Measurements from ENCODE around the gene ANXA2R.

ANXA2R gene

DNA sequence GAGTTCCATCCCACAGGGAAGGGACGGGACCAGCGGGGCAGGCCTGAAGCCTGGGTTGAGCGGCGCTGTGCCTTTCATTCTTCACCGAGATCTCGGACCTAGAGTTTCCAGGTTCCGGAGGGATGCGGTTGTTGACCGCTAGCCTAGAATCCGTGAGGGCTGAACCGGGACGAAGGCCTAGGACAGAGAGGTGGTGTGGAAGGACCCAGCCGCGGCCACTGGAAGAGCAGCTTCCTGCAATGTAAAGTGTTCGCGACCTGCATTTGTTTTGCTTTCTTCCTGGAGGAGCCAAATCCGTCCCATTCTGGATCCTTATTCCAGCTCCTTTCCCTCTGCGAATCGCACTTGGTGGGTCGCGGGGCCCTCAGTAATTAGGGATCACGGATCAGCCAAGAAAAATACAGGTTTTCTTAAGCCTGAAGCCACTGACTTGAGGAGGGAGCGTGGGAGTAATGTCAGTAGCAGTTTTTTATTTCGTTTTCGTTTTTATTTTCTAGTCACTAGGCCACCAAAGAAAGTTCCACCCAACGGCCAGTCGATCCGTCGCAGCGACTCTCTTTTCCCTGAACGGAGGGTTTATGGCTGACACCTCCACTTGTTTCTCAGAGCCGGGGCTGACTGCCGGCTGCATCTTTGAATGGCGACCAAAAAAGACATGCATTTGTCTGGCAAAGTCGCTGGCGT is 48.6 kb downstream of the ANXA2R start:
- Histone ChIP-seq H3K4me3 (ENCODE audit: low read depth, low read length) (peak overlapping the region; percentile 35), H3K27ac (ENCODE audit: extremely low read depth, low read depth, low read length) (no peak overlapping the region; the same call in 1 of the 2 replicates), H3K4me1 (ENCODE audit: control insufficient read depth, insufficient read depth, low read length) (no peaks in the 10 kb centered on the region), H3K36me3 (ENCODE audit: control insufficient read depth in 2 of 2, insufficient read depth in 1 of 2, low read length in 2 of 2) (no peaks in the 10 kb centered on the region), H3K9me3 (ENCODE audit: control insufficient read depth, insufficient read depth, low read depth, low read length) (no peaks in the 10 kb centered on the region)
- ChIA-PET CTCF (interaction anchor here (0.6 to 1.5 kb wide), 4 partner anchors 27 to 99 kb away, joined by 3 to 4 read pairs (median 3); no protein-coding TSS in a partner anchor), POLR2A (interaction anchor here (1.2 to 3.6 kb wide), 4 partner anchors 28 to 130 kb away, joined by 4 to 28 read pairs (median 6); no protein-coding TSS in a partner anchor)
- TF ChIP-seq KLF9 (tag by site-specific recombination; IDR thresholded peaks at IDR 0.05; ENCODE audit: low read depth), result no peak
- no peak for TF ChIP-seq ZNF24 (tag by site-specific recombination; IDR thresholded peaks at IDR 0.05)
- TF ChIP-seq ZNF391 (tag by site-specific recombination; IDR thresholded peaks at IDR 0.05; ENCODE audit: borderline replicate concordance, low read depth), result no peak
- no peak for TF ChIP-seq ZNF366 (tag by site-specific recombination; conservative IDR thresholded peaks at IDR 0.05)
- no peak for TF ChIP-seq YY2 (tag by site-specific recombination; IDR thresholded peaks at IDR 0.05)
- TF ChIP-seq ZSCAN23 (tag by site-specific recombination; IDR thresholded peaks at IDR 0.05), result no peak
- TF ChIP-seq HOXD13 (CRISPR knock-in tag; IDR thresholded peaks at IDR 0.05; ENCODE audit: borderline replicate concordance), result no peak
- TF ChIP-seq, protein P1, sequence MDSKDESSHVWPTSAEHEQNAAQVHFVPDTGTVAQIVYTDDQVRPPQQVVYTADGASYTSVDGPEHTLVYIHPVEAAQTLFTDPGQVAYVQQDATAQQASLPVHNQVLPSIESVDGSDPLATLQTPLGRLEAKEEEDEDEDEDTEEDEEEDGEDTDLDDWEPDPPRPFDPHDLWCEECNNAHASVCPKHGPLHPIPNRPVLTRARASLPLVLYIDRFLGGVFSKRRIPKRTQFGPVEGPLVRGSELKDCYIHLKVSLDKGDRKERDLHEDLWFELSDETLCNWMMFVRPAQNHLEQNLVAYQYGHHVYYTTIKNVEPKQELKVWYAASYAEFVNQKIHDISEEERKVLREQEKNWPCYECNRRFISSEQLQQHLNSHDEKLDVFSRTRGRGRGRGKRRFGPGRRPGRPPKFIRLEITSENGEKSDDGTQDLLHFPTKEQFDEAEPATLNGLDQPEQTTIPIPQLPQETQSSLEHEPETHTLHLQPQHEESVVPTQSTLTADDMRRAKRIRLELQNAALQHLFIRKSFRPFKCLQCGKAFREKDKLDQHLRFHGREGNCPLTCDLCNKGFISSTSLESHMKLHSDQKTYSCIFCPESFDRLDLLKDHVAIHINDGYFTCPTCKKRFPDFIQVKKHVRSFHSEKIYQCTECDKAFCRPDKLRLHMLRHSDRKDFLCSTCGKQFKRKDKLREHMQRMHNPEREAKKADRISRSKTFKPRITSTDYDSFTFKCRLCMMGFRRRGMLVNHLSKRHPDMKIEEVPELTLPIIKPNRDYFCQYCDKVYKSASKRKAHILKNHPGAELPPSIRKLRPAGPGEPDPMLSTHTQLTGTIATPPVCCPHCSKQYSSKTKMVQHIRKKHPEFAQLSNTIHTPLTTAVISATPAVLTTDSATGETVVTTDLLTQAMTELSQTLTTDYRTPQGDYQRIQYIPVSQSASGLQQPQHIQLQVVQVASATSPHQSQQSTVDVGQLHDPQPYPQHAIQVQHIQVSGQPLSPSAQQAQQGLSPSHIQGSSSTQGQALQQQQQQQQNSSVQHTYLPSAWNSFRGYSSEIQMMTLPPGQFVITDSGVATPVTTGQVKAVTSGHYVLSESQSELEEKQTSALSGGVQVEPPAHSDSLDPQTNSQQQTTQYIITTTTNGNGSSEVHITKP (tag by site-specific recombination; IDR thresholded peaks at IDR 0.05), result no peak
- TF ChIP-seq ZNF214 (tag by site-specific recombination; IDR thresholded peaks at IDR 0.05; ENCODE audit: borderline replicate concordance), result no peak
- TF ChIP-seq ZNF302 (tag by site-specific recombination; IDR thresholded peaks at IDR 0.05; ENCODE audit: low read depth), result no peak
- TF ChIP-seq OSR2 (tag by site-specific recombination; IDR thresholded peaks at IDR 0.05), result no peak
- TF ChIP-seq ZNF223 (tag by site-specific recombination; IDR thresholded peaks at IDR 0.05), result no peak
- no peak for TF ChIP-seq SALL2 (tag by site-specific recombination; IDR thresholded peaks at IDR 0.05; ENCODE audit: borderline replicate concordance)
- no peak for TF ChIP-seq ZNF19 (tag by site-specific recombination; IDR thresholded peaks at IDR 0.05; ENCODE audit: low read depth)
- TF ChIP-seq KLF10 (tag by site-specific recombination; IDR thresholded peaks at IDR 0.05), result no peak
- TF ChIP-seq HOXA7 (CRISPR knock-in tag; IDR thresholded peaks at IDR 0.05; ENCODE audit: borderline replicate concordance), result no peak
- TF ChIP-seq ZNF629 (tag by site-specific recombination; IDR thresholded peaks at IDR 0.05), result no peak
- TF ChIP-seq ZXDB (tag by site-specific recombination; IDR thresholded peaks at IDR 0.05), result no peak
- TF ChIP-seq ZNF221 (tag by site-specific recombination; IDR thresholded peaks at IDR 0.05; ENCODE audit: borderline replicate concordance), result no peak
- TF ChIP-seq SP7 (tag by site-specific recombination; IDR thresholded peaks at IDR 0.05), result no peak

DNA sequence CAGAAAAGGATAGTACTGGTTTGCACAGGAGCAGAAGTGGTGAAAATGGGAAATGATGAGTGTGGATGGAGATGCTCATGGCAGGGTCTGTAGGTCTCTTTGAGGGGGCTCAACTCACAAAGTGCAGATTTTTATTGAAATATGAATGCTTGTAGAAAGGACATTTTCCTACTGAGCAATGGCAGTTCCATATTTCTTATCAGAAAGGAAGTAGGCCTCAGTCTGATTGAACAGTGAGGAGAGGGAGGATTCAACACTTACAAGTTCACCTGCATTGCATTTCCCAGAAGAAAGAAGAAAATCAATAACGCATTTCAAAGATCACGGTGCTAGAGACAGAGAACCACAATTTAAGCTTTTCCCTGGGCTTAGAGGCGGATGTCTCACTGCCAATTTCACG is 49.2 kb downstream of the ANXA2R start:
- CTCF ChIA-PET, result interaction anchor here (0.6 to 1.5 kb wide), 2 partner anchors 82 to 100 kb away, joined by 3 read pairs; no protein-coding TSS in a partner anchor
- Histone ChIP-seq H3K9me3 (ENCODE audit: control insufficient read depth, insufficient read depth, low read depth, low read length) (no peaks in the 10 kb centered on the region), H3K4me1 (ENCODE audit: control insufficient read depth, insufficient read depth, low read length) (no peaks in the 10 kb centered on the region), H3K36me3 (ENCODE audit: control insufficient read depth in 2 of 2, insufficient read depth in 1 of 2, low read length in 2 of 2) (no peaks in the 10 kb centered on the region), H3K4me3 (ENCODE audit: low read depth, low read length) (no peak overlapping the region), H3K27ac (ENCODE audit: extremely low read depth, low read depth, low read length) (no peak overlapping the region)
- TF ChIP-seq KLF9 (tag by site-specific recombination; IDR thresholded peaks at IDR 0.05; ENCODE audit: low read depth) (no peak), REPIN1 (tag by site-specific recombination; IDR thresholded peaks at IDR 0.05; ENCODE audit: low read depth) (no peak), ZNF140 (tag by site-specific recombination; IDR thresholded peaks at IDR 0.05) (no peak), ZNF132 (tag by site-specific recombination; IDR thresholded peaks at IDR 0.05; ENCODE audit: borderline replicate concordance) (no peak), GLI4 (tag by site-specific recombination; IDR thresholded peaks at IDR 0.05) (no peak), GLIS1 (tag by site-specific recombination; IDR thresholded peaks at IDR 0.05) (no peak), ZNF600 (tag by site-specific recombination; IDR thresholded peaks at IDR 0.05) (no peak), ZNF768 (tag by site-specific recombination; IDR thresholded peaks at IDR 0.05) (no peak), ZNF155 (tag by site-specific recombination; IDR thresholded peaks at IDR 0.05) (no peak), SP7 (tag by site-specific recombination; IDR thresholded peaks at IDR 0.05) (no peak)
- TF ChIP-seq, protein P2, sequence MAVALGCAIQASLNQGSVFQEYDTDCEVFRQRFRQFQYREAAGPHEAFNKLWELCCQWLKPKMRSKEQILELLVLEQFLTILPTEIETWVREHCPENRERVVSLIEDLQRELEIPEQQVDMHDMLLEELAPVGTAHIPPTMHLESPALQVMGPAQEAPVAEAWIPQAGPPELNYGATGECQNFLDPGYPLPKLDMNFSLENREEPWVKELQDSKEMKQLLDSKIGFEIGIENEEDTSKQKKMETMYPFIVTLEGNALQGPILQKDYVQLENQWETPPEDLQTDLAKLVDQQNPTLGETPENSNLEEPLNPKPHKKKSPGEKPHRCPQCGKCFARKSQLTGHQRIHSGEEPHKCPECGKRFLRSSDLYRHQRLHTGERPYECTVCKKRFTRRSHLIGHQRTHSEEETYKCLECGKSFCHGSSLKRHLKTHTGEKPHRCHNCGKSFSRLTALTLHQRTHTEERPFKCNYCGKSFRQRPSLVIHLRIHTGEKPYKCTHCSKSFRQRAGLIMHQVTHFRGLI (tag by site-specific recombination; IDR thresholded peaks at IDR 0.05), result no peak
- POLR2A ChIA-PET, result no interaction called here

Measured in HEK293 (cell line).